A673 (cell line): ENCODE data around the gene CLEC20A.
"Not testable (repeated sequence)": the region's sequence is repeated elsewhere in the genome, so short reads cannot be mapped to it uniquely, and the experiment has no call there.

ENCODE experiments used
- EZH2 ChIP-seq: fragments of 200-600 bp; sonication (generic); IDR thresholded peaks from 2 replicates; pipeline ENCODE4 v1.6.1; 2017; ENCODE audit warnings: borderline replicate concordance, low read depth, mild to moderate bottlenecking, mixed read lengths, antibody characterized with exemption, low read length; ENCODE audit not compliant: poor library complexity, severe bottlenecking
- TF ChIP-seq, protein P1 (sequence below): fragments of 300-800, 200-600 bp; sonication (generic); conservative IDR thresholded peaks from 2 replicates; pipeline ENCODE4 v1.5.1; 2017; ENCODE audit warnings: low read depth, mild to moderate bottlenecking, antibody characterized with exemption, low read length, moderate library complexity, mixed read lengths

DNA sequence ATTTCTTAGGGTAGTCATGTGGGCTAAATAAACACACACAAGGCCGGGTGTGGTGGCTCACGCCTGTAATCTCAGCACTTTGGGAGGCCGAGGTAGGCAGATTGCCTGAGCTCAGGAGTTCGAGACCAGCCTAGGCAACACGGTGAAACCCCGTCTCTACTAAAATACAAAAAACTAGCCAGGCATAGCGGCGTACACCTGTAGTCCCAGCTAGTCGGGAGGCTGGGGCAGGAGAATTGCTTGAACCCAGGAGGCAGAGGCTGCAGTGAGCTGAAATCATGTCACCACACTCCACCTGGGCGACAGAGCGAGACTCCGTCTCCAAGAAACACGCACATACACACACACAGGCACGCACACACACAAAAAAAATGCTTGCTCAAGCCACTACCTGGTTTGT lies 6.6 kb upstream of the CLEC20A start:
- TF ChIP-seq, protein P1, sequence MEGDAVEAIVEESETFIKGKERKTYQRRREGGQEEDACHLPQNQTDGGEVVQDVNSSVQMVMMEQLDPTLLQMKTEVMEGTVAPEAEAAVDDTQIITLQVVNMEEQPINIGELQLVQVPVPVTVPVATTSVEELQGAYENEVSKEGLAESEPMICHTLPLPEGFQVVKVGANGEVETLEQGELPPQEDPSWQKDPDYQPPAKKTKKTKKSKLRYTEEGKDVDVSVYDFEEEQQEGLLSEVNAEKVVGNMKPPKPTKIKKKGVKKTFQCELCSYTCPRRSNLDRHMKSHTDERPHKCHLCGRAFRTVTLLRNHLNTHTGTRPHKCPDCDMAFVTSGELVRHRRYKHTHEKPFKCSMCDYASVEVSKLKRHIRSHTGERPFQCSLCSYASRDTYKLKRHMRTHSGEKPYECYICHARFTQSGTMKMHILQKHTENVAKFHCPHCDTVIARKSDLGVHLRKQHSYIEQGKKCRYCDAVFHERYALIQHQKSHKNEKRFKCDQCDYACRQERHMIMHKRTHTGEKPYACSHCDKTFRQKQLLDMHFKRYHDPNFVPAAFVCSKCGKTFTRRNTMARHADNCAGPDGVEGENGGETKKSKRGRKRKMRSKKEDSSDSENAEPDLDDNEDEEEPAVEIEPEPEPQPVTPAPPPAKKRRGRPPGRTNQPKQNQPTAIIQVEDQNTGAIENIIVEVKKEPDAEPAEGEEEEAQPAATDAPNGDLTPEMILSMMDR = not testable (repeated sequence)
- not testable (repeated sequence) for TF ChIP-seq EZH2
